Activated CD4-positive, alpha-beta T cell treated with anti-CD3 and anti-CD28 coated beads, Interleukin-2, amount 10 ng/mL, durations not matched to agents 24 days and 14 days (primary cell): Measurements from ENCODE around the gene GPNMB. TPM values are rescaled to one million over a fixed set of nuclear protein-coding genes. Genes with fewer than 3 reads are reported as not detected.
A peak's percentile ranks its signal among the peaks of the same experiment; 100 is the strongest.

Experiments
- DNase-seq: peaks from one replicate; pipeline ENCODE4 v3.0.0; 2022
- H3K27ac Mint-ChIP-seq: one replicate; pipeline ENCODE4 v1.8.0; 2022; ENCODE audit warnings: mild to moderate bottlenecking, mixed read lengths
- H3K27me3 Mint-ChIP-seq: one replicate; pipeline ENCODE4 v1.8.0; 2022; ENCODE audit warnings: mixed read lengths
- H3K36me3 Mint-ChIP-seq: one replicate; pipeline ENCODE4 v1.8.0; 2022; ENCODE audit warnings: low read depth, mild to moderate bottlenecking, mixed read lengths
- H3K4me1 Mint-ChIP-seq: one replicate; pipeline ENCODE4 v1.8.0; 2021; ENCODE audit warnings: mixed read lengths
- H3K4me3 Mint-ChIP-seq: one replicate; pipeline ENCODE4 v1.8.0; 2022; ENCODE audit warnings: mild to moderate bottlenecking, moderate library complexity, mixed read lengths
- H3K9me3 Mint-ChIP-seq: one replicate; pipeline ENCODE4 v1.8.0; 2021; ENCODE audit warnings: mixed read lengths
- intact Hi-C: fragments of 100-400 bp; cut with micrococcal nuclease; formaldehyde crosslinking; loops from one replicate; pipeline ENCODE4 v1.15.1; 2023
- total RNA-seq: library from RNA; stranded (reverse); gene quantifications from 2 replicates; pipeline ENCODE4 v1.2.3, GENCODE V29; 2022

Gene GPNMB
- total RNA-seq, 1 donor from 2014 or later = 1.3 TPM

DNA sequence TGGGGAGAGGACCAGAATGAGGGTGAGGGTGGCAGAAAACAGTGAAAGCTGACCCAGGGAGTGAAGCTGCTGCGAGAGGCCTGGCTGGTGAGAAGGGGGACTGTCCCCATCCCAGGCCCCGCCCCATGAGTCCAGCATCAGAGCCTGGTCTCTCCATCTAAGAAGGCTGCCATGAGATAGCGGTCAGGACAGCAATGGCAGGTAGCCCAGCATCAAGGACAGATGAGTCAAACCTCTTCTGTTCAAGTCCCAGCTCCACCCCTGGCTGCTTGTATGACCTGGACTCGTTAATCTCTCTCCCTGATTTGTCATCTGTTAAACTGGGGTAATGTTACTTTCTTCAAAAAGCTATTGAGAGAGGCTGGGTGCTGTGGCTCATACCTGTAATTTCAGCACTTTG lies 22.2 kb downstream of the GPNMB start:
- H3K4me3 Mint-ChIP-seq = no peak overlapping the region
- DNase-seq = no peak
- H3K4me1 Mint-ChIP-seq = peaks cover 18% of the 10 kb centered on the region
- H3K27ac Mint-ChIP-seq = no peak overlapping the region
- H3K36me3 Mint-ChIP-seq = no peaks in the 10 kb centered on the region
- H3K27me3 Mint-ChIP-seq = peaks cover 6% of the 10 kb centered on the region
- intact Hi-C loops = no loop called here
- H3K9me3 Mint-ChIP-seq = no peaks in the 10 kb centered on the region

DNA sequence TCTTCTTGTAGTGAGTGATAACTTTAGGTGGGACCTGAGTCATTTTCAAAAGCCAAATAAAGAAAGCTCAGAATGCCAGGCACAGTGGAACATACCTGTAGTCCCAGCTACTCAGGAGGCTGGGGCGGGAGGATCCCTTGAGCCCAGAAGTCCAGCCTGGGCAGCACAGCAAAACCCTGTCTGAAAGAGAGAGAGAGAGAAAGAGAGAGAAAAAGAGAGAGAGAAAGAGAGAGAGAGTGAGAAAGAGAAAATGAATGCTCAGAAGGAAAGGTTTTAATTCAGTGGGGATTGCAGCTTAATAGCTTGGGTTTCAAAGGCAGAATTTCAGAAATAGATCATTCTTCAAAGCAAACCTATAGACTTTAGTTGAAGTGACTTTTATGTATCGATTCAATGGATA lies 25.7 kb downstream of the GPNMB start:
- H3K27ac Mint-ChIP-seq = no peak overlapping the region

DNA sequence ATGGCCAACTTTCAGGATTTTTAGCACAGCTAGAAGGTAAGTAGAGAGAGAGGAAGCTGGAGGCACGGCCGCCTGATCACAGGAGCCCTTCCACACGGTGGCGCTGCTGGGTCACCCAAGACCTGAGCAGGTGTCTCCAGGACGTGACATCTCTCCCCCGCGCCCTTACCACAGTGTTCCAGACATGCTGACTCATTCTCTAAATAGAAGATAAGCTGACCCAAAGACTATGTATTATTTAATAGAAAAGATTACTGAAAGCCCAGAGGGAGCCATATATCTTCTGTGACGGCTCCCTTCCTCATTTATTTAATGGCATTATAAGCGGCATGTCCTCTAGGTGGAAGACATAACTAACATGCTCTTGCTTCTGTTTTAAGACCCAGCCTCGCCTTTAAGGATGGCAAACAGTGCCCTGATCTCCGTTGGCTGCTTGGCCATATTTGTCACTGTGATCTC lies 26.6 kb downstream of the GPNMB start:
- H3K9me3 Mint-ChIP-seq = no peaks in the 10 kb centered on the region
- peak overlapping the region; percentile 57 for H3K4me3 Mint-ChIP-seq
- no peaks in the 10 kb centered on the region for H3K36me3 Mint-ChIP-seq
- H3K27ac Mint-ChIP-seq = peak overlapping the region; percentile 69
- intact Hi-C loops = loop anchor here (1.0 to 5.0 kb wide), 6 partner anchors 26 to 439 kb away; partner anchors contain the start of genes MALSU1, STK31 and TRA2A
- H3K4me1 Mint-ChIP-seq = peaks cover 18% of the 10 kb centered on the region
- DNase-seq = peak; percentile 96
- H3K27me3 Mint-ChIP-seq = peaks cover 7% of the 10 kb centered on the region

More for the DNA sequence above, 25.7 kb downstream of the GPNMB start:
- Mint-ChIP-seq H3K4me3 (no peak overlapping the region), H3K27me3 (peaks cover 6% of the 10 kb centered on the region), H3K4me1 (peaks cover 18% of the 10 kb centered on the region), H3K9me3 (no peaks in the 10 kb centered on the region), H3K36me3 (no peaks in the 10 kb centered on the region)
- intact Hi-C loops = loop anchor here (2.0 to 5.0 kb wide), 4 partner anchors 203 to 440 kb away; partner anchors contain the start of genes STK31 and TRA2A
- DNase-seq = no peak

DNA sequence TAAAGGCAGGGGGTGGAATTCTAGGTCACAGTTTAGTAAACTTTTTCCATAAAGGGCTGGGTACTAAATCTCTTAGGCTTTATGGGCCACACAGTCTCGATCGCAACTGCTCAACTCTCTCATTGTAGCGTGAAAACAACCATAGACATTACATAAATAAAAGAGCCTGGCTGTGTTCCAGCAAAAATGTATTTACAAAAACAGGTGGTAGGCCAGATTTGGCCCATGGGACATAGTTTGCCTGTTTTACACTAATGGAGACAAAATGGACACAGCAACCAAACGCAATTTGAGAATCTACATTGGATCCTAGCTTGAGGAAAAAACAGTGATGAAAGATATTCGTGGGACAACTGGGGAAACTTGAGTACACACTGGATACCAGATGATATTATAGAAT lies 29.3 kb downstream of the GPNMB start:
- Mint-ChIP-seq H3K27ac (no peak overlapping the region), H3K4me1 (peaks cover 18% of the 10 kb centered on the region), H3K27me3 (peaks cover 4% of the 10 kb centered on the region), H3K4me3 (no peak overlapping the region), H3K9me3 (no peaks in the 10 kb centered on the region), H3K36me3 (no peaks in the 10 kb centered on the region)
- no peak for DNase-seq
- intact Hi-C loops = loop anchor here (2.0 kb wide), 2 partner anchors 71 to 81 kb away; no protein-coding TSS in a partner anchor

DNA sequence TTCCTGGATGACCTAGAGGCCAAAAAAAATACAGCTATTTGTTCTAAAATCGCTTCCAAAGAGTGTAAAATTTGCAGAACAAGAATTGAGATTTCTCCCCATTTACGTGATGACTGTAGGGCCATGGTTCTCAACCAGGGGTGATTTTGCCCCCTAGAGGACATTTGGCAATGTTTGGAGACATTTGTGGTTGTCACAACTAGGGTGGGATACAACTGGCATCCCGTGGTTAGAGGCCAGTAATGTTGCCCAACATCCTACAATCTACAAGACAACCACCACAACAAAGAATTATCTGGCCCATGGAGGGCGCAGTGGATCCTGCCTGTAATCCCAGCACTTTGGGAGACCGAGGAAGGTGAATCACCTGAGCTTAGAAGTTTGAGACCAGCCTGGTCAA lies 29.8 kb downstream of the GPNMB start:
- H3K4me3 Mint-ChIP-seq = no peak overlapping the region
- H3K27ac Mint-ChIP-seq = no peak overlapping the region
- intact Hi-C loops = loop anchor here (2.0 kb wide), 2 partner anchors 70 to 80 kb away; no protein-coding TSS in a partner anchor
- peaks cover 4% of the 10 kb centered on the region for H3K27me3 Mint-ChIP-seq
- no peaks in the 10 kb centered on the region for H3K36me3 Mint-ChIP-seq
- DNase-seq = no peak
- peaks cover 18% of the 10 kb centered on the region for H3K4me1 Mint-ChIP-seq
- H3K9me3 Mint-ChIP-seq = no peaks in the 10 kb centered on the region

GRCh38 chr7:23276947-23277346 lies 30.4 kb downstream of the GPNMB start:
- Mint-ChIP-seq H3K27ac (peak overlapping the region; percentile 41), H3K4me3 (no peak overlapping the region), H3K9me3 (no peaks in the 10 kb centered on the region), H3K27me3 (peaks cover 4% of the 10 kb centered on the region), H3K36me3 (no peaks in the 10 kb centered on the region), H3K4me1 (peaks cover 18% of the 10 kb centered on the region)
- DNase-seq = no peak
- intact Hi-C loops = loop anchor here (2.0 kb wide), 2 partner anchors 70 to 80 kb away; no protein-coding TSS in a partner anchor

DNA sequence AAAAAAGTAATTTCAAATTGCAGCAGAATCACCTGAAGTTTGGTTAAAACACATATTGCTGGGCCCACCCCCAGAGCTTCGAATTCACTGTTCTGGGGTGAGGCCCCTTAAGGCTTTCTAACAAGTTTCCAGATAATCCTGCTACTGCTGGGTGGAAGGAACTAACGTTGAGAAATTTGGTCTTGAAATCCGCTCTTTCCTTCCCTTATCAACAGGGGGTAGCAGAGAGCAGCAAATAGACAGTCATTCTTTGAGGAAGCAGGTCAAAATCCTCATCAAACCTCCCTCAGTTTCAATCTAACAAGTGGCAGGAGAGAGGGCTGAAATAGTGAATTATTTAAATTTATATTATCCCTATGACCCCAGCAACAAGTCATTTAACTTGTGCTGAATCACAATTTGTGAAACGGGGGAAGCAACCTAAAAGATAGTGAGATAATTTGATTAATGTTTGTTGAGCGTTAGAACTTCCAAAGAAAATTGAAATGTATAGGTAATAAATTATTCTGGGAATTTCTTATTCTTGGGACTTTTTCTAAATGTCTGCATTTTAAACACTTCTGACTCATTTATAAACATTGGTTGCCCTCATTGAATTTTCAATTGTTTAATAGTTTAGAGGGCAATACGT lies 30.9 kb downstream of the GPNMB start:
- Mint-ChIP-seq H3K4me3 (no peak overlapping the region), H3K9me3 (no peaks in the 10 kb centered on the region), H3K27ac (no peak overlapping the region), H3K27me3 (peaks cover 1% of the 10 kb centered on the region), H3K4me1 (peaks cover 14% of the 10 kb centered on the region), H3K36me3 (no peaks in the 10 kb centered on the region)
- peak; percentile 86 for DNase-seq
- intact Hi-C loops = loop anchor here (2.0 kb wide), 2 partner anchors 69 to 79 kb away; no protein-coding TSS in a partner anchor

DNA sequence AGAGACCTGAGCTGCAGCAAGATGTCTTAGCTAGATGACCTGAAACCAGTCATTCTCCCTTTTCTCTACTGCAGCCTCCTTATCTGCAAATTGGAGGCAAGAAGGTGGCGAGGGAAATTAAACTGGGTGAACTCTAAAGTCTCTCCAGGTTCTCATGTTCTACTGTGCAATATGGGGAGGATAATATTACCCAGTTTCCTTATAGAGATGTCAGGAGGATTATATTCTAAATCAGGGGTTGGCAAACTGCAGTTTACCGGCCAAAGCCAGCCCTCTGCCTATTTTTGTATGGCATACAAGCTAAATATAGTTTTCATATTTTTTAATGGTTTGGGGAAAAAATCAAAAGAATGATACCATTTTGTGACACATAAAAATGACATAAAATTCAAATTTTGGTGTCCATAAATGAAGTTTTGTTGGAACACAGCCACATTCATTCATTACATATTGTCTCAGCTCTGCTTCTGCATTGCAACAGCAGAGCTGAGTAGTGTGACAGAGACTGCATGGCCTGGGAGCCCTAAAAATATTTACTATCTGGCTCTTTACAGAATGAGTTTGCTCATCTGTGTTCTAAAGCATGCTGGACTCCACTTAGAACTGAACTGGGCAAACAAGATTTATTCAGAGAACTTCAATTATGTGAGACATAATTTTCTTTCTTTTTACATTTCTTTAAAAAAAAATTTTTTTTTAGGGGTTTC lies 33.4 kb downstream of the GPNMB start:
- intact Hi-C loops = no loop called here
- Mint-ChIP-seq H3K4me3 (no peak overlapping the region), H3K27me3 (peaks cover 1% of the 10 kb centered on the region), H3K27ac (no peak overlapping the region), H3K4me1 (peaks cover 4% of the 10 kb centered on the region), H3K9me3 (no peaks in the 10 kb centered on the region), H3K36me3 (no peaks in the 10 kb centered on the region)
- DNase-seq = no peak

DNA sequence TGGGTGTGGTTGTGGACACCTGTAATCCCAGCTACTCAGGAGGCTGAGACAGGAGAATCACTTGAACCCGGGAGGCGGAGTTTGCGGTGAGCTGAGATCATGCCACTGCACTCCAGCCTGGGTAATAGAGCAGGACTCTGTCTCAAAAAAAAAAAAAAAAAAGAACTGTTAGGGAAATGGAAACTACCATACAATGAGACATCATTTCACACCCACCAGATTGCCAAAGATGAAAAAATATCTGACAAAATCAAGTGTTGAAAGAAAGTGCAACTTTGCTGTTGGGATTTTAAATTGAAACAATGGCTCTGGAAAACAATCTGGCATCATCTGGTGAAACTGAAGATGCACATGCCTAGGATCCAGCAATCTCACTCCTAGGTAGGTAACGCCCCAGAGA lies 36.5 kb downstream of the GPNMB start:
- Mint-ChIP-seq H3K9me3 (no peaks in the 10 kb centered on the region), H3K27me3 (no peaks in the 10 kb centered on the region), H3K36me3 (no peaks in the 10 kb centered on the region), H3K4me1 (peaks cover 9% of the 10 kb centered on the region), H3K4me3 (no peak overlapping the region), H3K27ac (no peak overlapping the region)
- intact Hi-C loops = no loop called here
- no peak for DNase-seq

DNA sequence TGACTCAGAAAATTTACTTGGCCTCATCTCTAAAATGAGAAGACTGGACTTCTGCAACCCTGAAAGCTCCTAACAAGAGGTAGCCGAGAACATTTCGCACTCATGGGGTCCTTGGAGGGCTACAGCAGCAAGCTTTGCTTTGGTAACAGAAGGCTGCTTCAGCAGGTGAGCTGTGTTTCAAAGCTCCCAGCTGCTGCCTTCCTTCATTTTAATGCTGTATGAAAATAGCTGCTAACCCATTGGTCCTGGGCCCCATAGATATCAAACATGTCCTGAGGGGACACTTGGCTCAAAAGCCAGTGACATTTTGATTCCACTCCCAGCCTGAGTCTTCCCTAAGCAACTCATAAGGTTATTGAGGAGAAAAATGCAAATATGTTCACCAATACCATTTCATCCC lies 38.3 kb downstream of the GPNMB start:
- Mint-ChIP-seq H3K4me1 (peaks cover 13% of the 10 kb centered on the region), H3K9me3 (no peaks in the 10 kb centered on the region), H3K4me3 (no peak overlapping the region), H3K36me3 (no peaks in the 10 kb centered on the region), H3K27ac (no peak overlapping the region), H3K27me3 (no peaks in the 10 kb centered on the region)
- no peak for DNase-seq
- intact Hi-C loops = no loop called here

- intact Hi-C loops = no loop called here
- Mint-ChIP-seq H3K4me3 (no peak overlapping the region), H3K9me3 (no peaks in the 10 kb centered on the region)
Observed at GRCh38 chr7:23285657-23286646, 39.4 kb downstream of the GPNMB start.

GRCh38 chr7:23287612-23288011 lies 41.0 kb downstream of the GPNMB start:
- peaks cover 13% of the 10 kb centered on the region for H3K4me1 Mint-ChIP-seq
- H3K36me3 Mint-ChIP-seq = no peaks in the 10 kb centered on the region
- H3K27me3 Mint-ChIP-seq = no peaks in the 10 kb centered on the region
- H3K4me3 Mint-ChIP-seq = no peak overlapping the region
- peak; percentile 61 for DNase-seq
- no peaks in the 10 kb centered on the region for H3K9me3 Mint-ChIP-seq
- intact Hi-C loops = no loop called here
- H3K27ac Mint-ChIP-seq = no peak overlapping the region

More at GRCh38 chr7:23285657-23286646, 39.4 kb downstream of the GPNMB start:
- no peak overlapping the region for H3K27ac Mint-ChIP-seq
- no peaks in the 10 kb centered on the region for H3K27me3 Mint-ChIP-seq
- no peaks in the 10 kb centered on the region for H3K36me3 Mint-ChIP-seq
- H3K4me1 Mint-ChIP-seq = peaks cover 13% of the 10 kb centered on the region
- no peak for DNase-seq

DNA sequence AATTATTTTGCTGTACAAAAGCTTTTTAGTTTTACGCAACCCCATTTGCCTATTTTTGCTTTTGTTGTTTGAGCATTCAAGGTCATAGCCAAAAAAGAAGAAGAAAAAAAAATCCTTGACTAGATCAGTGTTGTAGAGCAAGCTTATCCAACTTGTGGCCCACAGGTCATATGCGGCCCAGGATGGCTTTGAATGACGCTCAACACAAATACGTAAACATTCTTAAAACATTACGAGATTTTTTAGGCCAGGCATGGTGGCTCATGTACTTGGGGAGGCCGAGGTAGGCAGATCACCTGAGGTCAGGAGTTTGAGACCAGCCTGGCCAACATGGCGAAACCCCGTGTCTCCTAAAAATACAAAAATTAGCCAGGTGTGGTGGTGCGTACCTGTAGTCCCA lies 44.4 kb downstream of the GPNMB start:
- H3K4me1 Mint-ChIP-seq = peaks cover 10% of the 10 kb centered on the region
- DNase-seq = no peak
- no peaks in the 10 kb centered on the region for H3K27me3 Mint-ChIP-seq
- H3K27ac Mint-ChIP-seq = no peak overlapping the region
- no peaks in the 10 kb centered on the region for H3K9me3 Mint-ChIP-seq
- no peaks in the 10 kb centered on the region for H3K36me3 Mint-ChIP-seq
- intact Hi-C loops = no loop called here
- H3K4me3 Mint-ChIP-seq = no peak overlapping the region
